HEK293T (cell line): ENCODE results near the gene CFAP58.

ENCODE experiments used
- BHLHE40 ChIP-seq: fragments of 450-650 bp; IDR thresholded peaks from 2 replicates; pipeline ENCODE4 v1.6.1; 2016; ENCODE audit warnings: mild to moderate bottlenecking, moderate library complexity, borderline replicate concordance
- CTBP1 ChIP-seq: fragments of 450-650 bp; IDR thresholded peaks from 2 replicates; pipeline ENCODE4 v1.6.1; 2016; ENCODE audit warnings: borderline replicate concordance
- FOXA1 ChIP-seq: fragments of 450-650 bp; IDR thresholded peaks from 2 replicates; pipeline ENCODE4 v1.6.1; 2016; ENCODE audit warnings: mild to moderate bottlenecking
- FOXK2 ChIP-seq: fragments of 450-650 bp; IDR thresholded peaks from 2 replicates; pipeline ENCODE4 v1.6.1; 2016; ENCODE audit warnings: mild to moderate bottlenecking
- FOXM1 ChIP-seq: fragments of 450-650 bp; IDR thresholded peaks from 2 replicates; pipeline ENCODE4 v1.6.1; 2017; ENCODE audit warnings: mild to moderate bottlenecking, borderline replicate concordance
- NFRKB ChIP-seq: fragments of 450-650 bp; IDR thresholded peaks from 2 replicates; pipeline ENCODE4 v1.6.1; 2016; ENCODE audit warnings: mild to moderate bottlenecking, moderate library complexity
- PKNOX1 ChIP-seq: fragments of 450-650 bp; IDR thresholded peaks from 2 replicates; pipeline ENCODE4 v1.6.1; 2016
- SP1 ChIP-seq: fragments of 450-650 bp; IDR thresholded peaks from 2 replicates; pipeline ENCODE4 v1.6.1; 2017
- ZNF384 ChIP-seq: fragments of 450-650 bp; IDR thresholded peaks from 2 replicates; pipeline ENCODE4 v1.6.1; 2016

- no peak for TF ChIP-seq ZNF384
- TF ChIP-seq CTBP1 = no peak
- no peak for TF ChIP-seq FOXM1
- TF ChIP-seq BHLHE40 = no peak
- TF ChIP-seq PKNOX1 = no peak
- no peak for TF ChIP-seq SP1
- no peak for TF ChIP-seq FOXK2
- TF ChIP-seq FOXA1 = no peak
- no peak for TF ChIP-seq NFRKB
Measured at GRCh38 chr10:104393387-104393786, 39.8 kb downstream of the CFAP58 start.
